Lung (tissue), 12 donors: ENCODE data around the gene DSG2. TPM values are rescaled to one million over a fixed set of nuclear protein-coding genes. Genes with fewer than 3 reads are reported as not detected.
A peak's percentile ranks its signal among the peaks of the same experiment; 100 is the strongest.

Source experiments
- ATAC-seq: fragments of 200-7000 bp; cut with Tn5 transposase; one replicate; pipeline ENCODE4 v1.9.1; 2020; ENCODE audit warnings: moderate number of reproducible peaks; ENCODE audit not compliant: insufficient read depth, low FRiP score
- DNase-seq, 3 donors: peaks; one replicate each; pipeline ENCODE4 v3.0.0-alpha.2; 2013 to 2017
- H3K27ac ChIP-seq, 2 donors: one replicate each; pipeline ENCODE4 v1.5.1; 2013; ENCODE audit warnings: mild to moderate bottlenecking in 2 of 2, moderate library complexity in 2 of 2, control low read depth in 1 of 2, inconsistent platforms in 1 of 2, low read depth in 1 of 2, low read length in 1 of 2
- H3K27me3 ChIP-seq, 3 donors: one replicate each; pipeline ENCODE4 v1.5.1; 2013; ENCODE audit warnings: low read length in 2 of 3; ENCODE audit not compliant: control insufficient read depth in 3 of 3, insufficient read depth in 3 of 3
- H3K36me3 ChIP-seq, 4 donors: one replicate each; pipeline ENCODE4 v1.5.1; 2013; ENCODE audit warnings: low read length in 4 of 4, mild to moderate bottlenecking in 1 of 4, moderate library complexity in 1 of 4; ENCODE audit not compliant: control insufficient read depth in 4 of 4, insufficient read depth in 4 of 4
- H3K4me1 ChIP-seq, 5 donors: one replicate each; pipeline ENCODE4 v1.5.1; 2013; ENCODE audit warnings: low read length in 5 of 5, mild to moderate bottlenecking in 2 of 5, moderate library complexity in 1 of 5; ENCODE audit not compliant: control insufficient read depth in 5 of 5, insufficient read depth in 5 of 5
- H3K4me3 ChIP-seq: one replicate; pipeline ENCODE4 v1.5.1; 2013; ENCODE audit warnings: mild to moderate bottlenecking, control low read depth, moderate library complexity
- H3K9ac ChIP-seq, 2 donors: one replicate each; pipeline ENCODE4 v1.5.1; 2013; ENCODE audit warnings: low read length in 2 of 2, control low read depth in 1 of 2; ENCODE audit not compliant: insufficient read depth in 1 of 2
- H3K9me3 ChIP-seq, 4 donors: one replicate each; pipeline ENCODE4 v1.5.1; 2013; ENCODE audit warnings: low read length in 3 of 4, mild to moderate bottlenecking in 1 of 4, moderate library complexity in 1 of 4; ENCODE audit not compliant: control insufficient read depth in 4 of 4, insufficient read depth in 3 of 4
- WGBS, 2 donors: extraction: QIAGEN DNeasy Blood & Tissue Kit; methylation state at CpG; one replicate each; pipeline ENCODE4 v1.1.7; 2013; 5-methylcytosine and 5-hydroxymethylcytosine counted together
- polyA plus RNA-seq, 2 donors: library from polyadenylated mRNA; stranded (reverse); fragments of 200-250 nt; gene quantifications; one replicate each; pipeline ENCODE4 v1.2.1, GENCODE V29; 2013
- total RNA-seq, 2 donors: library from RNA; depleted of rRNA in 1 of 2; stranded (reverse); fragments of >200 nt in 1 of 2; gene quantifications; one replicate each; pipeline ENCODE4 v1.2.1, GENCODE V29; 2014 to 2021
- TF ChIP-seq, protein P1 (sequence below): IDR thresholded peaks from 2 replicates; pipeline ENCODE4 v1.5.1; 2012; ENCODE audit warnings: mild to moderate bottlenecking; ENCODE audit errors: control extremely low read depth, extremely low read depth
- donor health status: control.
- donor health status: control.
- donor health status: Bipolar disorder and iron deficiency.
- donor health status: healthy.
- donor health status: DM: yes; HTN: yes; CAD: no.

Gene DSG2
- total and polyA plus RNA-seq, 4 donors, result 8.9 to 28.0 (median 21.6) TPM

- no peak overlapping the region for H3K27ac ChIP-seq
- WGBS, 2 donors, result 87 to 88% methylated on average over 8 of the region's 8 CpGs
- DNase-seq (no peak), ATAC-seq (no peak)
- peaks cover 0 to 2% (median 0%) of the 10 kb centered on the region in 4 donors for H3K9me3 ChIP-seq
- H3K36me3 ChIP-seq, result no peaks in the 10 kb centered on the region
- H3K4me1 ChIP-seq, result peaks cover 0 to 4% (median 0%) of the 10 kb centered on the region in 5 donors
- TF ChIP-seq, protein P1, sequence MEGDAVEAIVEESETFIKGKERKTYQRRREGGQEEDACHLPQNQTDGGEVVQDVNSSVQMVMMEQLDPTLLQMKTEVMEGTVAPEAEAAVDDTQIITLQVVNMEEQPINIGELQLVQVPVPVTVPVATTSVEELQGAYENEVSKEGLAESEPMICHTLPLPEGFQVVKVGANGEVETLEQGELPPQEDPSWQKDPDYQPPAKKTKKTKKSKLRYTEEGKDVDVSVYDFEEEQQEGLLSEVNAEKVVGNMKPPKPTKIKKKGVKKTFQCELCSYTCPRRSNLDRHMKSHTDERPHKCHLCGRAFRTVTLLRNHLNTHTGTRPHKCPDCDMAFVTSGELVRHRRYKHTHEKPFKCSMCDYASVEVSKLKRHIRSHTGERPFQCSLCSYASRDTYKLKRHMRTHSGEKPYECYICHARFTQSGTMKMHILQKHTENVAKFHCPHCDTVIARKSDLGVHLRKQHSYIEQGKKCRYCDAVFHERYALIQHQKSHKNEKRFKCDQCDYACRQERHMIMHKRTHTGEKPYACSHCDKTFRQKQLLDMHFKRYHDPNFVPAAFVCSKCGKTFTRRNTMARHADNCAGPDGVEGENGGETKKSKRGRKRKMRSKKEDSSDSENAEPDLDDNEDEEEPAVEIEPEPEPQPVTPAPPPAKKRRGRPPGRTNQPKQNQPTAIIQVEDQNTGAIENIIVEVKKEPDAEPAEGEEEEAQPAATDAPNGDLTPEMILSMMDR, result no peak
- no peak overlapping the region for H3K4me3 ChIP-seq
- H3K27me3 ChIP-seq, result peaks cover 0 to 2% (median 0%) of the 10 kb centered on the region in 3 donors
- no peak overlapping the region for H3K9ac ChIP-seq
Measured at GRCh38 chr18:31590570-31590969, 92.6 kb downstream of the DSG2 start.

GRCh38 chr18:31591113-31591512 lies 93.1 kb downstream of the DSG2 start:
- H3K9ac ChIP-seq, result no peak overlapping the region
- TF ChIP-seq, protein P1, result no peak

GRCh38 chr18:31591628-31592027 lies 93.7 kb downstream of the DSG2 start, which contains the start of gene TTR:
TTR (plus strand) TSS chr18:31591877; CDS start chr18:31591903, 26 bp downstream.
- no peak for DNase-seq
- H3K27me3 ChIP-seq, result peaks cover 0 to 2% (median 0%) of the 10 kb centered on the region in 3 donors
- H3K4me1 ChIP-seq, result peaks cover 0 to 4% (median 0%) of the 10 kb centered on the region in 5 donors
- H3K9me3 ChIP-seq, result peaks cover 0 to 2% (median 0%) of the 10 kb centered on the region in 4 donors
- TF ChIP-seq, protein P1, result no peak
- no peak for ATAC-seq
- no peaks in the 10 kb centered on the region for H3K36me3 ChIP-seq
- H3K9ac ChIP-seq, result no peak within 1 kb of the TSS
- no peak within 1 kb of the TSS for H3K4me3 ChIP-seq
- H3K27ac ChIP-seq, result no peak within 1 kb of the TSS
- 64 to 87% methylated on average over 5 of the region's 5 CpGs for WGBS, 2 donors

More at GRCh38 chr18:31591113-31591512, 93.1 kb downstream of the DSG2 start:
- Histone ChIP-seq H3K27ac (no peak overlapping the region), H3K4me3 (no peak overlapping the region), H3K36me3 (no peaks in the 10 kb centered on the region), H3K4me1 (peaks cover 0 to 4% (median 0%) of the 10 kb centered on the region in 5 donors), H3K9me3 (peaks cover 0 to 2% (median 0%) of the 10 kb centered on the region in 4 donors), H3K27me3 (peaks cover 0 to 2% (median 0%) of the 10 kb centered on the region in 3 donors)
- DNase-seq, result peak in 2 of 3 donors; percentile 25 to 54
- no peak for ATAC-seq
- 45 to 62% methylated on average over 2 of the region's 2 CpGs for WGBS, 2 donors
